HG02763 (cell line): Measurements from ENCODE around the gene GLRX3.

Source experiments
- ATAC-seq: cut with Tn5 transposase; IDR thresholded peaks from one replicate; pipeline ENCODE4 v1.9.1; 2021; ENCODE audit warnings: mild to moderate bottlenecking, moderate library complexity; ENCODE audit not compliant: unreplicated experiment

The GLRX3 gene

DNA sequence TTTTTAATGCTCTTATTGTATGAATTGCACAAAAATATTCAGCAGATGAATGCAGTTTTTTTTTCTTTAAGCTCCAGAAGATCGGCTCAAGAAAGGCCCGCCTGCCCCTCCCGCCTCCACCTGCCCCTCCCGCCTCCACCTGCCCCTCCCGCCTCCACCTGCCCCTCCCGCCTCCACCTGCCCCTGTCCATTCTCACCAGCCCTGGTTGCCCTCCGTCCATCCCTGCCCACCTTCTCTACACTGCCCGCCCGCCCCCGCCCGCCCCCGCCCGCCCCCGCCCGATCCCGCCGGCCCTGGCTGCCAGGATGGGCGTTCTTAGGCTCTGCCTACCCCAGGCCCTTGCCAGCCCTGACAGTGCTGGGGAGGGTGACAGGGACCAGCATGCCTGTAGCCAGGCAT, 67.4 kb downstream of the GLRX3 start:
- no peak for ATAC-seq

DNA sequence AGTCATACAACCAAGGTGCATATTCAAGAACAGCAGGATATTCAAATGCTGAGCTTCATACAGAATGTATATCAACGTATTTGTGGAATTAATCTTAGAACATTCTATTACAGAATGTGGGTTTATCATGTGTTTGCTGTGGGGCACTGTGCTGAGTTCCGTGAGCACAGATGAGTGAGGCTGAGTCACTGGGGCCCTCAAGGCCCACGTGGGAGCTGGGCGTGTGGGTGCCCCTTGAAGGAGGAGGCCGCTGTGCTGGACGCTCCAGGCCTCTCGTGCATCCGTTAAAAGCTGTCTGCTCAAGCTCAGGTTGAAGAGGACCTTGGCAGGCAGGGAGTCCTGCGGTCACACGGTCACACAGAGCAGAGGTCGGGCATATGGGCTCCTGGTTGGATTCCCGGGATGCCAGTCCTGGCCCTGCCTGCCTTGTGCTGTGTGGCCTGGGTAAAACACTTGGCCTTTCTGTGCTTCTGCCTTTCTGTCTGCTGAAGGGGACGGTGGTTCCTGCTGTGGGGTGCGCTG, 70.1 kb downstream of the GLRX3 start:
- no peak for ATAC-seq

DNA sequence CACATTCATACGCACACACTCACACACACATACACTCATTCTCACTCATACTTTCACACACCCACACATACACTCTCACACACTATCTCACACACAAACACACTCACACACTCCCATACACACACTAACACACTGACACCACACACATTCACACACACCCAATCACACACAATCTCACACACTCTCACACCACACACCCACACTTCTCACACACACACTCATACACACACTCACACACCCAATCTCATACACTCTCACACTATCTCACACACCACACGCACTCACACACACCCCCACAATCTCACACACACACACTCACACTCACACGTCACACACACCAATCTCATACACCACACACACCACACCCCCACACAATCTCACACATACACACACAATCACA, 71.0 kb downstream of the GLRX3 start:
- no peak for ATAC-seq

DNA sequence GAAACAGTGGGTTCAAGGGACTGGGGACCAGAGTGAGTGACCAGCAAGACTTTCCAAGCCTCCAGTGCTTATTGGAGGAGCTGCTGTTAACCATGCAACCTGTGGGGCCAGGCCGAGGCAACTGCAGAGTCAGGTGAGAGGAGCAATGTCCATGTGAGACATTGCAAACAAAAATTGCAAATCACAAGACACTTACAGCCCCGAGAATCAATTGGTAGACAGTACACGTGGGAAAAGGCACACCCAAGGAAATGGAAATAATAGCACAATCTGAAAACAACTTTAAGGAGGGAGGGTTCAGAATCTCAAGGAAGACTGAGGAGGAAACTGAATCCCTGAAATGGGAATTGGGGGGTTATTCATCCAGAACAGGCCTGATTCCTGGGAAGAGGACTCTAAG, 72.6 kb downstream of the GLRX3 start:
- ATAC-seq: no peak

DNA sequence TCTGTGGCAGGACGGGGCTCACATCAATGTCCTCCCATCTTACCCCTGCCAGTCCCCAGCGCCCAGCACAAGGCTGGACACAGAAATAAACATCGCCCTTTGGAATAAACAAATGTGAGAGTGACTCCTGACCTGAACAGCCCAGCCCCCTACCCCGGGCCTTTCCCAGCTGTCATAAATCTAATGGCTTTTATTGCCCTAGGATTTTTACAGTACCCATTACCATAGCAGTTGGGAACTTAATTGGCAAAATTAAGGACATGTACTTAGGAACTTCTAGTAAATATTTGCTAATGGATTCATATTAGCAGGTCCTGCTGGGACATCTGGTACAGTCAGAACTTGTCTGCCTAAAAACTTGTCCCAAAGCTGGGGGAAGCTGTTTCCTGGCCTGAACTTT, 76.6 kb downstream of the GLRX3 start:
- ATAC-seq: no peak

DNA sequence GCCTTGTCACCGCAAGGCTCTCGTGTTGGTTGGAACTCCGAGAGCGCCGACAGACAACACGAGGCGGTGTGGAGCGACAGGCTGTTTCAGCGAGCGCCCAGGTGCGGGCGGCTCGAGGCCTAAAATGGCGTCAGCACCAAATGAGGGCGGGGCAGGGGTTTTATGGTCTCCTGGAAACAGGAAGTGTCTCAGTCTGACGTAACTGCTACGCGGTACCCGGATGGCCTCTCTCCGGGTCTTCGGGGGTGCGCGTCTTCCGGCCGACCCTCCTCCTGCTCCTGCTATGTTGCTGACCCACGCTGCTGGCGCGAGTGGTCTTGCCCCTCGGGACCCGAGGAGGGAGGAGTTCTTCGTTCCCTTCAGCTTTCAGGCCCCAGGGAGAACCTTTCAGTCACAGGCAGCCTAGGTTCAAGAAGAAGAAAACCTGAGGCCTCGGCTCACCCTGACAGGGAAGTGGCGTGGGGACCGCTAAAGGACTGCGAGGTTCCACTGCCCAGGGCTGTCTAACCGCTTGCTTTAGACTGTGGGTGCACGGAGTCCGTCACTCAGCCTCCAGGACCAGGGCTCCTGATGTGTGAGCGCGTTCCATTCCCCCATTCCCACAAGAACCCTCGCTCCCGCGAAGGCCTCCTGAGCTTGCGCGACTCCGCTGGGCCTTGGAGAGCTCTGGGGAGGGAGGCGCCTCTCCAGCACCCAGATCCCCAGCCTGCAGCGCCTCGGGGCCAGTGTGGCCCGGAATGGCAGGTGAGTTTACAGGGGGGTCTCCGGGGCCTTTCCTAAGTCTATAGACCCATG, 77.3 kb downstream of the GLRX3 start:
- ATAC-seq: no peak

DNA sequence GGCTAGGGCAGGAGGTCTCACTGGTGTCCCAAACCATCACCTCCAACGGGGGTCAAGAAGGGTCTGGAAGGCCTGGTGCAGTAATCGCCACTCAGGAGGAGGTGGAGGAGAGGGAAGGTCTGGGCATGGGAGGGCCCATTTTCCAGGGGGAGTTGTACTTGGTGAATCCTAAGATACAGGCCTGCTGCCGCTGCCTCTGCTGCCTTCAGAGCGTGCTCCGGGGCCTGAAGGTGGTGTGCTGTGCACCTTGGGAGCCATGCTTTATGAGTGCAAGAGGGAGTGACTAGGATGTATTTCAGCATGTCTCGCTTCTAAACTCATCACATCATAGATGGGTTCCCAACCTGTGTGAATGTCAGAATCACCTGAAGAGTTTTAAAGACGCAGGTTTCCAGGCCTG, 78.2 kb downstream of the GLRX3 start:
- no peak for ATAC-seq

DNA sequence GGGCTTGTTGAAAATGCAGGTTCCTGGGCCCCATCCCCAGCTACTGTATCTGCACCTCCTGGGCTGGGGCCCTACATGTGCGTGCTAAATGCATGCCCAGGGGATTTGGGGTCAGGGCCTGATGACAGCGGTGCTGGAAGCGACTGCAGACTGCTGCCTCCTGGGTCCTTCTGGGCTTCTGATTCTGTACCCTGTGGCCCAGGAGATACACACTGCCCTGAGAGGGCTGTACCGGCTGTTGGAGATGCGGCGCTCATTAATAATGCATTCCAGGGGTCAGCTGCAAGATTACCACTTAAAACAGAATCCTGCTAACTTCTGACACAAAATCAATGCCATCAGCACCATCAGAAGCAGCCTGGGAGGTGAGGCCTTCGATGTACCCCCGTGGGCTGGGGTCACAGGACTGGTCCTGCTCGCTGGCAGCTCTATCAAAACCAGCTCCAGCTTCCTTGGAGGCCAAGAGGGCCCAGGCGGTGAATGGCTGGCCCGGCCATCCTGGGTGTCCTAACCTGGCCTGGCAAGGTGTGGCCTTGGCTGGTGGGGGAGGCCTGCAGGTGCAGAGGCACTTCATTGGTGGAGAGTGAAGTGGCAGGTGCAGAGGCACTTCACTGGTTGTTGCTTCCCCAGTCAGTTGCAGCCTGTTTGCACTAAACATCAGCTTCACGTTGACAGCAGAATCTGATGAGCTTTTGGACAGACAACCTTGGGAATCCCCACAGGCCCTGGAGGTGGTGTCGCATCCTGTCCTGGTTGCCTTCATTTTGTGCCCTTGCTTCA, 79.2 kb downstream of the GLRX3 start:
- no peak for ATAC-seq

DNA sequence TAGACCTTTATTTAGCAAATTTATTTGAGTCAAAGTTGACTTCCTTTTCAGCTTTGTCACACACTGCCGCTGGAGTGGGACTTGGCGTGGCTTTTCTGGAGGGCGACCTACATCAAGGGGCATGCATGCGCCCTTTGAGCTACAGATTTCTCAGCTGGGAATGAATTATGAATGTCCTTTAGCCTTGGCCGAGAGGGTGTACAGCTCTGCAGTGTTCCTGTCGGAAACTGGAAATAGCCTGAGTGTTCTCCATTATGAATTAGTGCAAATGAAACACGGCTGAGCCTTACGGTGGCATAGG, 79.7 kb downstream of the GLRX3 start:
- no peak for ATAC-seq

DNA sequence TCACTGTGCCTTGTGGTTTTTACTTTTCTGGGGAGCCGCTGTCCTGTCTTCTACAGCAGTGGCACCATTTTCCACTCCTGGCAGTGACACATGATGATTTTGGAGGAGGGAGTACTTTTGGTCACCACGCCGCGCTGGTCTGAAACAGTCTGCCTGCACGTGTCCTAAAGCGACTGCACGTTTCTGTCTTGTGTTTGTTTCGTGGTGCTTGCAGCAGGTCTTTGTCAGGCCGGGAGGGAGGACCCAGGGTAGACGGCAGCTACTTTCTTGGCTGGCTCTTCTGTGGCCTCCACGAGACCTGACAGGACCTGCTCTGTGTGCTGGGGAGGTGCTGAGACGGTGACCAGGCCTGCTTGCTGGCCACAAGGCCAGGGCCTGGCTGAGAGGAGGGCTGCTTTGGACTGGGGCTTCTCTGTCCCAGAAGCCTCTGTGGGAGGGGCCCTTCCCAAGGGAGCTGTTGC, 82.0 kb downstream of the GLRX3 start:
- ATAC-seq: no peak

DNA sequence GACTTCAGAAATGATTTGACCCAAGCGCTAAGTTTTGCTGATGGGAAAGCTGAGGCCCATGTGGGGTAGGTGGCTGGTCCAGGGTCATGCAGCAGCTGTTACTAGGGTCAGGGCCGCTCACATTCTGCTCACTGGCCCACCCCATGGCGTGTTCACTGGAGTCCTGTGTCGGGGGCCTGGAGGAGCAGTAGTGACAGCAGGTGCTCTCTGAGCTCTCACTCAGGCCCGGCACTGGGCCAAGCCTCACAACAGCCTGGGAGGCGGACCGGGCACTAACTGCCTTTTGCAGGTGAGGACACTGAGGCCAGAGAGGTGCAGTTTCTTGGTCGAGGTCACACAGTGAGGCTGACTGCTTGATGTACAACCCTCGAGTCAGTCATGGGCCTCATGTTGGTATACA, 82.7 kb downstream of the GLRX3 start:
- ATAC-seq: no peak

DNA sequence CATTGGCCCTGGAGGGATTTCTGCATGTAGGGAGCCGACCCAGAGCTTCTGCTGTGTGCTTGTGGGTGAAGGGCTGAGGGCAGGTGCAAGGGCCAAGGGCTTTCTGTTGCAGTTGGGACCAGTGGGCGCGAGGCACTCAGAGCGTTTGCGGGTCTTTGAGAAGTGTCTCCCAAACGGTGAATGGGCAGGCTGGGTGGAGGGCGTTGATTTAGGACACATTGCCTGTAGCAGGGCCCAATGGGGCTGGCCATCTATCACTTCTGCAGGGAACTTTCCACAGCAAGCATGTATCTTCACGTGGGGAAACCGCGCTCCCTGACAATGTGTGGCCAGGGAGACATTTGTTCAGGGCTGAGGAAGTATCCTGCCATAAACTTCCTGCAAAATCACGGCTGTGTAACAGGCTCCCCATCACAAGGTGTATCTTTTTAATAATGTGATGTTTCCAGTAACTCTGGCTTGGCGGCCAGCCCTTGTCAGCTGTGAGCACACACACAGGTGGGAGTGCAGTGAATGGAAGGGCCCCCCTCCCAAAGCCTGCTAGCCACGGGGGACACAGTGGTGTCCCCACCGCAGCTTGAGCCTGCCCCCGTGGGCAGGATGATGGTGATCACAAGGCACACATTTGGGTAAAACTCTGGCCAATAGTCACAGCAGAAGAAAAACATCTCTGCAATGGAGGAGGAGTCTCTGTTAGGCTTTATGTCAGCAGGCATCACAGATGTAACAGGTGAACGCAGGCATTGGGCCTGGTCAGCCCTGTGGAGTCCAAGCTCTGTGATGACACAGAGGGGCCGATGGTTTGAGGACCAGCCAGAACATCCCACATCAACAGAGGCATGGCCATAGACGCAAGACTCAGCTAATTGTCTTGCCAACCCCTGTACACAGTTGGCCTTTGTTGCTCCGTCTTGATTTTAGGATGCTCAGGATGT, 84.3 kb downstream of the GLRX3 start:
- ATAC-seq: no peak

DNA sequence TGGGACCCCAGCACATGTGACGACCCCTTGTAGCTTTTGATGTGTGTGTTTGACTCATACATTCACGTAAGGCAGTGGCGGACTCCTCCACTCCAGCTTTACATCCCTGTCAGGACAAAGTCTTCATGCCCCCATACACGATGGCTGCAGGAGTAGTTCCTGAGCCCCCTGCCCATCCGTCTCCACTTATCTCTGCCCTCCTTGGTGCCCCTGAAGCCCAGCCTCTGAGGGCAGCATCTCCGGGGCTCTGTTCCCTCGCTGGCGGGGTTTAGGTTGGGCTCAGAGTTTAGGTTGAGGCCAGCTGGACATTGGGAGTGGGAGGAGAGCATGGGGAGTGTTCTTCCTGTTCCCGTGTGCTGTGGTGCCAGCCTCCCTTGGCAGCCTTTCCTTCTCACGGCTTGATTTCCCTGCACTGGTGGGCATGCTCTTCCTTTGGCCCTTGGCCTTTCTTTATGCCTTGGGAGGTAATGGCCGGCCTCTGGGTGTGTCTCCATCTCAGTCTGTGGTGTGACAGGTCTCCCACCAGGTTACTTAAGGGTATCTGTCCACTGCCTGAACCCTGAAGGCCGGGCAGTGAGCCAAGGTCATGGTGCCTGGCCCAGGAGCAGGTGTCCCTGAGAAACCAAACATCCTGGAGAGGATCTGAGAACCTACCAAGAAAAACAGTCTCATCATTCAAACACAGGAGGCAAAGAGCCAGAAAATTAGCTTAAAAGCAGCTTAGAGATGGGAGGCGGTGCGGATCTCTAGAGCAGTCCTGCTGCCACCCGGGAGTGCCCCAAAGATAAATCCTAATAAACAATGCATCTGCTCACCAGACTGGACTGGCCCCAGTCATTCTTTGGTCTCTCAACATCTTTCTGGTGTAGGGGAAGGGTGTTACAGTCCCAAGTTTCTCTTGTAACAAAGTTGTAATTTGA, 85.5 kb downstream of the GLRX3 start:
- no peak for ATAC-seq

DNA sequence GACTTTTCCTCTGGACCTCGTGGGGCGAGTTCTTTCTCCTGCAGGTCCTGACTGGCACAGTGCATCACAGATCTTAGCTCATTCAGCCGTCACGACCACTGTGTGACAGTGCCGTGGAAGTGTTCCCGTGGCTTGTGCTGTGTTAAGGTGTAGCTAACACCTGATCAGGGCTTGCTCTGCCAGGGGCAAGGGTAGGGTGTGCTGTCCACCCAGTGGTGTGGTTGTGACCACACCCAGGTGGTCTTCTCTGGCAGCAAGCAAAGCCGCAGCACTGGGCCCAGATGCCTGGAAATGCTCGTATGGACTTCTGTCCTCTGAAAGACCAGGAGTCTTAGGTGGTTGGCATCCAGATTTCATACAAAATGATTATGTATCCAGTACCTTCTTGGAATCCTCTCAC, 86.2 kb downstream of the GLRX3 start:
- ATAC-seq: no peak

DNA sequence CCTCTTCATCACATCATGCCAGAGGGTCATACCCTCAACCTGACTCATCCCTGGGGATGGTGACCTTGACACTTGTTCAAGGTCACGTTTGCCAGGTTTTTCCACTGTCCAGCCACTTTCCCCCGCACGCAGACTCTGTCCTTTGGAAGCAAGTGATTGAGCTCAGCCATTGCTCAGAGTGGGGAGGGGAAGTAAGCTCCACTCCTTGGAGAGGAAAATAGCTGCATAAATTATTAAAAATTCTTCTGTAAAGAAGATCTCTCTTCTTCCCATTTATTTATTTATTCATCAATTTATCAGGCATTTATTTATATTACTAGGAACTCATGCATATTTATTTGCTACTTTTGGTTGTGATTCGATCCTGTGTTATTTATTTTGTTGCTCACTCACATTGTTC, 88.0 kb downstream of the GLRX3 start:
- ATAC-seq: no peak

DNA sequence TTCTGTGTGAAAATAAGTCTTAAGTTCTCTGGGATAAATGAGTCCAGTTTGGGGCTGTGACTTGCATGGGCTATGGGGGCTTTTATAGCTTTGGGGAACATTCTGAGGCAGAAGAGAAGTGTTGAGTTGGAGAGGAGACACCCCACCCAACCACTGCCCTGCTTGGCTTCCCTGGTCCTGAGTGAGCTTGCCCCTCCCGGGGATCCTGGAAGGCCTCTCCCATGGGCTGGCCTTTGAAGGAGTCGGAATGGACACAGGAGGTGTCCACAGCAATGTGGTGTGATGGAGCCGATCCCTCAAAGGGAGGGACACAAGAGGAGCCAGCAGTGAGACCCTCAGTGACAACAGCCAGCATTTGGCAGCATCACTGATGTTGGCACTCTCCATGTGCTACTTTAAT, 89.8 kb downstream of the GLRX3 start:
- ATAC-seq: no peak

DNA sequence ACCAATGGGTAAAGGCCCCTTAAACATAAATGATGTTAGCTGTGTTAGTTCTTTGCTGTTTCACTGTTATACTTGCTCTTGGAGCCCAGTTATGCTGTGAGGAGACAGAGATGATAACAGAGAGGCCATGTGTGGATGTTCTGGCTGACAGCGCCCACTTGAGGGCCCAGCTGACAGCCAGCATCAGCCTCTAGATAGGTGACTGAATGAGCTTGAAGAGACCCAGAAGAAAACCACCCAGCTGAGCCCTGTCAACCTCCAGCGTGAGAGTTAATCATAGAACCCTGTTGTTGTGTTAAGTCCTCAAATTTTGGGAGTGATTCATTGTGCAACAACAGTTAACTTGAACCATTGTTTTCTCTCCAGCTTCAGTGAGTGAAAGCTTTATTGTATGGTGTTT, 91.7 kb downstream of the GLRX3 start:
- no peak for ATAC-seq
